ENCODE results near the gene PHLPP1.

- TF ChIP-seq FOXP2 (optimal IDR thresholded peaks at IDR 0.05; ENCODE audit: control extremely low read depth, extremely low read length, insufficient read depth), result no peak
- no peak for TF ChIP-seq POLR2AphosphoS5 (IDR thresholded peaks at IDR 0.05; ENCODE audit: borderline replicate concordance, low read depth, low read length)
Observed at GRCh38 chr18:62769216-62769615, 53.9 kb downstream of the PHLPP1 start.
